Measurements from ENCODE around the gene NFKB2. TPM values are rescaled to one million over a fixed set of nuclear protein-coding genes. Genes with fewer than 3 reads are reported as not detected.

Gene NFKB2
- total RNA-seq, 4 donors from 2014 or later = 13.7 to 54.4 (median 28.8) TPM

DNA sequence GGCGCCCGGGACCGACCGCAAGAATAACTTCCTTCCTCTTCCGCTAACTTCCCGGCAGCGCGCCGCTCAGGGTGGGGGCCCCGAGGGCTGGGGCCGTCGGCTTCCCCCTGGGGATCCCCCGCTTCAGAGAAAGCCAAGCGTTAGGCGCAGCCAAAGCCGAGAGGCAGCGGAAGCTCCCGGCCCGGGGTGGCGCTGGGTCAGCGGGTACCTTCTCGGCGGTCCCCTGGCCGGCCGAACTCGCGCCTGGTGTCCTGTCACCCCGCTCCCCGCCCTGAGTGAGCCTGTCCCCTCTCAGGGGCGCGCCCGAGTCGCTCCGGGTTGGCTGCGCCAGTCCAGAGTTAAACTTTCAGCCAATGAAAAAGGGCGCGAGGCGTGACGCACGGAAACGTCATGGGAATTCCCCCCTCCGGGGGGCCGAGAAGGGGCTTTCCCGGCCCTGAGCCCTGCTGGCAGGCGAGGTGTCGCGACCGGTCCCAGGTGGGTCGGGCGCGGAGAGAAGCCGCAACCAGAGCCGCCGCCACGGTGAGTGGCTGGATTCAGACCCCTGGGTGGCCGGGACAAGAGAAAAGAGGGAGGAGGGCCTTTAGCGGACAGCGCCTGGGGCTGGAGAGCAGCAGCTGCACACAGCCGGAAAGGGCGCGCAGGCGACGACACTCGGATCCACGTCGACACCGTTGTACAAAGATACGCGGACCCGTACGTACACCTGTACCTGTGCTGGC is 1.3 kb upstream of the NFKB2 start:
- DNase-seq (ENCODE audit: low spot score) (peak; percentile 89), ATAC-seq (ENCODE audit: low FRiP score) (peak; percentile 88)
- TF ChIP-seq, protein P1, sequence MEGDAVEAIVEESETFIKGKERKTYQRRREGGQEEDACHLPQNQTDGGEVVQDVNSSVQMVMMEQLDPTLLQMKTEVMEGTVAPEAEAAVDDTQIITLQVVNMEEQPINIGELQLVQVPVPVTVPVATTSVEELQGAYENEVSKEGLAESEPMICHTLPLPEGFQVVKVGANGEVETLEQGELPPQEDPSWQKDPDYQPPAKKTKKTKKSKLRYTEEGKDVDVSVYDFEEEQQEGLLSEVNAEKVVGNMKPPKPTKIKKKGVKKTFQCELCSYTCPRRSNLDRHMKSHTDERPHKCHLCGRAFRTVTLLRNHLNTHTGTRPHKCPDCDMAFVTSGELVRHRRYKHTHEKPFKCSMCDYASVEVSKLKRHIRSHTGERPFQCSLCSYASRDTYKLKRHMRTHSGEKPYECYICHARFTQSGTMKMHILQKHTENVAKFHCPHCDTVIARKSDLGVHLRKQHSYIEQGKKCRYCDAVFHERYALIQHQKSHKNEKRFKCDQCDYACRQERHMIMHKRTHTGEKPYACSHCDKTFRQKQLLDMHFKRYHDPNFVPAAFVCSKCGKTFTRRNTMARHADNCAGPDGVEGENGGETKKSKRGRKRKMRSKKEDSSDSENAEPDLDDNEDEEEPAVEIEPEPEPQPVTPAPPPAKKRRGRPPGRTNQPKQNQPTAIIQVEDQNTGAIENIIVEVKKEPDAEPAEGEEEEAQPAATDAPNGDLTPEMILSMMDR (IDR thresholded peaks at IDR 0.05) = peak in 1 of 3 donors; percentile 77

DNA sequence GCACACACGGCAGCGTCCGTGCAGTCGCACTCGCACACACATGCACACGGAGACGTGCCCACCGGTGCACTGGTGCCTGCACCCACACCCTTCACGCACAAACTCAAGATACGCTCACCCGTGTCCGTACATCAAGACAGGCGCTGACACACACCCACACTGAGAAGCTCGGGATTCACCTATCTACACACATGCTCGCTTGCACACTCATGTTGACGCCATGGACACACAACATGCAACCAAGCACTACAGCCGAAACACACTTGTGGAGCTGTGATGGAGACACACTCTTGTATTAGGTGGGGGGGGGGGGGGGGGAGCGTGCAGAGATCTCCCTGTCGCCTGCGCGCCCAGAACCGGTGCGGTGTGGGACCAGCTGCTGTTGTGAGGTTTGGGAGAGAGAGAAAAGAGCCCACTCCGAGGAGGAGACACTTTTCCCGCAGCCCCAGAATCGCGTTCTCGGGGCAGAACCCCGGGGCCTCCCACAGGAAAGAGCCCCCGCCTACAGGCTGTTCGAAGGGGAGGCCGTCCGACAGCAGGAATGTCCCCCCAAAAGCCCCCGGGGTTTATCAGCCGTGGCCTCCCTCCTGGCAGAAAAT is 605 bp upstream of the NFKB2 start:
- TF ChIP-seq, protein P1 (IDR thresholded peaks at IDR 0.05) = no peak
- no peak for DNase-seq (ENCODE audit: low spot score)
- ATAC-seq (ENCODE audit: low FRiP score) = peak; percentile 19

- TF ChIP-seq, protein P1 (IDR thresholded peaks at IDR 0.05) = no peak
- DNase-seq (ENCODE audit: low spot score) (no peak), ATAC-seq (ENCODE audit: low FRiP score) (no peak)
Observed at GRCh38 chr10:102396317-102396650, 779 bp downstream of the NFKB2 start.

DNA sequence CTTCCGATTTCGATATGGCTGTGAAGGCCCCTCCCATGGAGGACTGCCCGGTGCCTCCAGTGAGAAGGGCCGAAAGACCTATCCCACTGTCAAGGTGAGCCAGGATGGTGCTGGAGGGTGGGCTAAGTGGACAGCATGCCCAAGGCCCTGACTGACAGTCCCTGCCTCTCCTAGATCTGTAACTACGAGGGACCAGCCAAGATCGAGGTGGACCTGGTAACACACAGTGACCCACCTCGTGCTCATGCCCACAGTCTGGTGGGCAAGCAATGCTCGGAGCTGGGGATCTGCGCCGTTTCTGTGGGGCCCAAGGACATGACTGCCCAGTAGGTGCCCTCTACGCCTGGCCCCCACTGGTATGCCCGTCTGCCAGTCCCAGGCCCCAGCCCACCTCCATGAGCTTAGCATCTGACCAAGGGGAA is 1.2 kb downstream of the NFKB2 start:
- ATAC-seq (ENCODE audit: low FRiP score) (no peak), DNase-seq (ENCODE audit: low spot score) (no peak)
- TF ChIP-seq, protein P1 (IDR thresholded peaks at IDR 0.05) = no peak

DNA sequence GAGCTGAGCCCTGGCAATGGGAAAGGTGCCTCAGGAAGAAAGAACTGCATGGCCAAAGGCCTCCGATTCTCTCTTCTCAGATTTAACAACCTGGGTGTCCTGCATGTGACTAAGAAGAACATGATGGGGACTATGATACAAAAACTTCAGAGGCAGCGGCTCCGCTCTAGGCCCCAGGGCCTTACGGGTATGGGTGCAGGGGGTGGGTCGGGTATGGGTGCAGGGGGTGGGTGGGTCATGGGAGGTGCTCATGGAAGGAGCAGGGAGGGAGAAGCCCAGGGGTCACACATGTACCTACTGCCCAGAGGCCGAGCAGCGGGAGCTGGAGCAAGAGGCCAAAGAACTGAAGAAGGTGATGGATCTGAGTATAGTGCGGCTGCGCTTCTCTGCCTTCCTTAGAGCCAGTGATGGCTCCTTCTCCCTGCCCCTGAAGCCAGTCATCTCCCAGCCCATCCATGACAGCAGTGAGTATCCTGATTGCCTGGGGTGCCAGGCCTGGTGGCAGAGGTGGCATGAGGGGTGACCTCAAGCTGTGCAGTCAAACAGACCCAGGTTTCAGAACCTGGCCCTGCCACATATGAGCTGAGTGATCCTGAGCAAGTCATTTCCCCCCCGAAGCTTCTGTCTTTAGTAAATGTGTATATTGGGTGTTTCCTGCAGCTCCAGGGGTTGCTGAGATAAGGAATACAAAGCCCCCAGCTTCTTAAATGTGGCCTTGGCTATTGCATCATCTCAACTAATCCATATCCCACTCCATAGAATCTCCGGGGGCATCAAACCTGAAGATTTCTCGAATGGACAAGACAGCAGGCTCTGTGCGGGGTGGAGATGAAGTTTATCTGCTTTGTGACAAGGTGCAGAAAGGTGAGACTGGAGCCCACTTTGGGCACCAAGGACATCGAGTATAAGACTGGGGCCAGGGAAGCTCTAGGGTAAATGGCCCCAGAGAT is 2.0 kb downstream of the NFKB2 start:
- TF ChIP-seq, protein P1 (IDR thresholded peaks at IDR 0.05) = no peak
- no peak for ATAC-seq (ENCODE audit: low FRiP score)
- DNase-seq (ENCODE audit: low spot score) = no peak

- TF ChIP-seq, protein P1 (IDR thresholded peaks at IDR 0.05) = no peak
- no peak for DNase-seq (ENCODE audit: low spot score)
- ATAC-seq (ENCODE audit: low FRiP score) = no peak
Observed at GRCh38 chr10:102398172-102399020, 2.9 kb downstream of the NFKB2 start.
